Measurements from ENCODE around the gene TUSC2.

Gene TUSC2

GRCh38 chr3:50327943-50328691 lies at the start of gene TUSC2:
TUSC2 (minus strand) TSS chr3:50328223; CDS start chr3:50328099, 124 bp downstream.
- peak; percentile 93 for DNase-seq

DNA sequence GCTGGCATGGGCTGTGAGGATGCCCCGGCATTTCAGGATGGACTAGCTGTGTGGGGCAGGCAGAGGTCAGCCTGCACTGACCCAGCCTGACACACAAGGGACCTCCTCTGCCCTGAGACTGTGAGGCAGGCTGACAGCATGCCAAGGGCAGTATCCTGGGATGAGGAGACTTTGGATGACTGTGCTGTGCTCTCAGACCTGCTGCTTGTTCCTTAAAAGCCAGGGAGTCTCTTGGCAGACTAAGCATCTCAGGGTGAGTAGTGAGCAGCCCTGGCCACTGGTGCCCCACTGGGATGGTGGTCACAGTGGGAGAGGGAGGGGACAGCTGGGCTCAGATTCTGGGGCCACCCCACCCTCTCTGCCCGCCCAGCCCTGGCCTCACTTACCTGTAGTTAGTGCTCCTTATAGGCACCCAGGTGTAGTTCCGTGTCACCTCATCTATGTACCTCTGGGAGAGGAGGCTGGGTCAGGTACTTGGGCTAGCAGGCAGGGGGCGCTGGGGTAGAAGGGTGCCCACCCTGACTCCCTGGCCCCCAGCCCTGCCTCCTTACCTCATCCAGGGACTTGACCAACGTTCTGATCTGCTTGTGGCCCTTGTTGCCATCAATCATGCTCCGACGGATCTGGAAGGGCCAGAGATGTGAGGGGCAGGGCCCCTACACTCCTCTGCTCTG lies 47.4 kb upstream of the TUSC2 start:
- DNase-seq: no peak

DNA sequence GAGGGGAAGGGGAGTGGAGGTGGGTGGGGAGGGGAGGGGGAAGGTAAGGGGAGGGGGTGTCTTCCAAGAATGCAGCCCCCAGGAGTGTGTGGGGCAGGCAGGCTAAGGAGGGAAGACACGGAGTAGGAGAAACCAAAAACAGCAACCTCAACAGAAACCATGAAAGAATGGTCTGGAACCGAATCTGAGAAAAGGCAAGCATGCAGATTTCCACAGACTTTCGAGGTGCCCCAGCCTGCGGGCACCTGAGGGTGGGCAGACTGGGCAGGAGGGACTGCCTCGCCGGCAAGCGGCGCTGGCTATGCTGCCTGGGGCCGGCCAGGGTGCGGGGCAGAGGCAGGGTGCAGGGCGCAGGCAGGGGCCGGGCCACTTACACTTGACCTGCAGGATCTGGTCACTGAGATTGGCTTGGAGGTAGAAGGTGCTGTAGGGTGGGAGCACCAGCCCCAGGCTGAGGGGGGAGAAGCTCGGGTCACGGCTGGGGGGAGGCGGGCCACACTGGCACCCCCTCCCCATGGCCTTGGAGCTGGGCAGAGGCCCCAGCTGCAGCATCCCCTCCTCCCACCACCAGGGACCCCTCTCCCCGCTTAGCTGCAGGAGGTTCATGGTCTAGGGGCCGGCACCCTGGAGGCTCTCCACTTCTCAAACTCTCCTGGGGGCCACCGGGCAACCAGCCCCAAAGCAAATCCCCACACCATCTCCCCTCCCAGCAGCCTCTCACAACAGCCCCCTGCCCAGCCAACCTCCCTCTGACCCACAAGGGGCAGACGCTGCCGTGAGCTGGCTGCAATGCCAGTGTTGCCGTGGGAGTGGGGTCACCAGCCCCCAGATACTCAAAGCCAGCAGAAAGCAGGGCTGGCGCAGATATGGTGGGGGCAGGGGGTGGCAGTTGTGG lies 46.6 kb upstream of the TUSC2 start:
- no peak for DNase-seq

GRCh38 chr3:50373146-50374051 lies 45.4 kb upstream of the TUSC2 start:
- DNase-seq: no peak

GRCh38 chr3:50372349-50372748 lies 44.3 kb upstream of the TUSC2 start:
- DNase-seq: no peak

GRCh38 chr3:50371133-50371685 lies 43.2 kb upstream of the TUSC2 start:
- no peak for DNase-seq

GRCh38 chr3:50370594-50370993 lies 42.6 kb upstream of the TUSC2 start:
- DNase-seq: no peak

GRCh38 chr3:50369012-50369670 lies 41.1 kb upstream of the TUSC2 start:
- DNase-seq: no peak

DNA sequence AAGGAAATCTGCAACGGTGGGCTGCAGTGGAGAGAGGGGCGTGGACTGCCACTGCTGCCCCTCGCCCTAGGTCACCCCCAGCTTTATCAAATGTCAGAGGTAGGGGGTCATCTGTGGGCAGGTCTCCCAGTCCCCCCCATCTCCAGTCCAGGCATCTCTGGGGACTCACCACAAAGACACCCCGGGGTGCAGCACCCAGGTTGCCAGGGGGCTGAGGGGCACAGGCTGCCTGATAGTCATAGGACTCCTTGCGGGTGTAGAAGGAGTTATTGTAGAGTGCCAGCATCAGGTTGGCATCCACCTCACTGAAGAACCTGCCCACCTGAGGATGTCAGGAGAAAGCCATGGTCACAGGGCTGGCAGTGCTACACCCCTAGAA lies 37.8 kb upstream of the TUSC2 start:
- no peak for DNase-seq

- peak; percentile 52 for DNase-seq
These were observed 37.2 kb upstream of the TUSC2 start for GRCh38 chr3:50365080-50365841.

DNA sequence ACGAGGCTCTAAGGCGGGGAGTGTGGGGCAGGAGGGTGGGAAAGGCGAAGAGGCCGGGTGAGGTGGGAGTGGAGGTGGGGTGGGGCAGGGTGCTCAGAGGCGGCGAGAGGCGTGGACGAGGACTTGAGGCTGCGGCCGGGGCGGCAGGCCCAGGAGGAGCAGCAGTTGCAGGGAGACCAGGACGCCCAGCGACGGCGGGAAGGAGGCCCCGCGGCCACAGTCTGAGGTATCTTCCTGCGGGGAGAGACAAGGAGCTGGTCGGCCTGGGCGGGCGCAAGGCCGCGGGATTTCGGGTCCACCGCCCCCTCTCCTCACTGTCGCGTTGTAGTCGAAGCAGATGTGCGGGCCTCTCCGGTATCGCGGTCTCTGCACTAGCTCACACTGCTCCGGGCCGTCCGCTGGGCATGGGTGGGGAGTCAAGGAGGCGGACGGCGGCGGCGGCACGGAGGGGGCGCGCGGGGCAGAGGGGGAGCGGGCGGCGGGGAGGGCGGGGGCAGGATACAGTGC lies 36.6 kb upstream of the TUSC2 start:
- DNase-seq: no peak

DNA sequence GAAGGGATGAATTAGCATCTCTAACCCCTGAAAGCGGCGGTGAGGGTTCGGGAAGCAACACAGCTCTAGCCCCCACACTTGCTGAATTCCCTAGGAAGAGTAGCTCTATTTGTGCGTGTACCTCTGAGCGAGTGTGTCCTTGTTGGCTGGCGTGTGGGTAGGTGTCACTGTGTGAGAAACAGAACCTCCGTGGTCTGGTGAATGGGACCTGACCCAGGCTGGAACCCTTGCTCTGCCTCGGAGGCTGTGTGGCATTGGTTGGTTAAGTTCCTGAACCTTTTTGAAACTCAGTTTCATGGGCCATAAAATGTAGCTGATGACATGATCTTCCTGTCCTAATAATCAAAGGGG lies 31.7 kb upstream of the TUSC2 start:
- DNase-seq: no peak

GRCh38 chr3:50358911-50359759 lies 31.1 kb upstream of the TUSC2 start, which contains the start of gene TMEM115:
TMEM115 (minus strand) TSS chr3:50359521; CDS start chr3:50359063, 458 bp downstream.
- peak; percentile 87 for DNase-seq

DNA sequence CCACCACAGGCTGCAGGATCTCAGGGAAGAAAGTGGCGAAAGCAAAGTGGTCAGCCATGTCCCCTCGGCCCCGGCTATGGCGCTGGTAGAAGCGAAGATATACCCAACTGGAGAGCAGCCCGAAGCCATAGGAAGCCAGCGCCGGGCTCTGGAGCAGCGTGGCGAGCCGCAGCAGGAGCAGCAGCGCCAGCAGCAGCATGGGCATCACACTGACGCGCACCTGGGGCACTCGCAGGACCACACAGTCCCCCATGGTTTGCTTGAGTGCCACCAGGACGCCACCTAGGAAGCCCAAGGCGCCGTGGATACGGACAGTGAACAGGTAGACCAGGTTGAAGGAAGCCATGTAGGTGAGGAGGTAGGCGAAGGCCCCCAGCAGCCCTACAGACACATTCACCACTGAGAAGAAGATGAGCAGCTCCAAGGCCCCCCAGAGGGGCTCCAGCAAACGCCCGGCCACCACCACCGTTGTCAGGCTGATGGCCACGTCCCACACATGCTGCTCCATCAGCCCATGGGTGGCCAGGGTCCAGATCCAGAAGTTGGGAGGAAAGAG lies 30.4 kb upstream of the TUSC2 start:
- no peak for DNase-seq

GRCh38 chr3:50357481-50357880 lies 29.5 kb upstream of the TUSC2 start:
- no peak for DNase-seq

DNA sequence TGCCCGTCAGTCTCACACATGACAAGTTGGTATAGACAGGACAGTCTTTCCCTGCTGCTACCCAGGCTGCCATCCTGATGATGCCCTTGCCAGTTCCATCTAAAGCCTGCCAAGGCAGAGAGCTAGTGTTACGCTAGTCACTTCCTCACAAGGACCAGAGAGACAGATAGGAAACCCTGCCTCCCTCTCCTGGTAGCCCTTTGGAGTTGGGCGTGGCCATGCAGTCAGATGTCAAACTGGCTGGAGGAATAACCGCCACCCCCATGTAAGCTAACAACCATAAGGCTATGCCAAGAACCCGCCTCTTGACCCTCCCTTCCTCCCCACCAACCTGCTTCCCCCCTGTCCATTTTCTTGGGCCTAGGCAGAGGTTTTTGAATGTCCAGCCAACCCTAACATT lies 28.5 kb upstream of the TUSC2 start:
- no peak for DNase-seq

DNA sequence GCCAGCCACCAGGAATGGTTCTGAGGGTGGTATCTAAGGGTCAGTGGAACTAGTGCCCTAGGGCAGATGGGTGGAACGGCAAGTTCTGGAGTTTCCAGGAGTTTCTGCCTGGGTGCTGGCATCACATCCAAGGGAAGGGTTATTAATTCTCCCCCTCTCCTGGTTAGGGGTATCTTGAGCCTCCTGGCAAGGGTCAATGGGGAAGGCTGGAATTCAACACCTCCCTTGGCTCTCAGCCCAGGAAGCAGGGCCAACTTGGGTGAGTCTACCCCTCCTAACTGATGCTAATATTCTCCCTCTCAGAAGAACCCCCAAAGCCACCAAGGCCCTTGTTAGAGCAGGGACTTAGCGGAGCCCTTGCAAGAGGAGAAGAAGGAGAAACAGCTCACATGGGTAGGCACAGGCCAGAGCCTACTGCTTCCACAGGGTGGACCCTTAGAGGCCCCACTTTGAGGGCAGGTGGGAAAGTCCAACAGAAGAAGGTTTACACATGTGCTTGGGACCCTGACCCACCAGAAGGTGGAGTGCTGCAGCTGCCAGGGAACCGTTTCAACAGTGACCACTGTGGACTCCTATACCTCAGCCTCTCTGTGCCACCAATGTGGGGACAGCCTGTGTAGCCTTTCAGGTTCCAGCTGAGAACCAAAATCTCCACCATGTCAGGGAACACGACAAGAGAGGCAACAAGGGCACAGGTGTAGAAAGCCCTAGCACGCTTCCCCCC lies 28.0 kb upstream of the TUSC2 start:
- DNase-seq: no peak

DNA sequence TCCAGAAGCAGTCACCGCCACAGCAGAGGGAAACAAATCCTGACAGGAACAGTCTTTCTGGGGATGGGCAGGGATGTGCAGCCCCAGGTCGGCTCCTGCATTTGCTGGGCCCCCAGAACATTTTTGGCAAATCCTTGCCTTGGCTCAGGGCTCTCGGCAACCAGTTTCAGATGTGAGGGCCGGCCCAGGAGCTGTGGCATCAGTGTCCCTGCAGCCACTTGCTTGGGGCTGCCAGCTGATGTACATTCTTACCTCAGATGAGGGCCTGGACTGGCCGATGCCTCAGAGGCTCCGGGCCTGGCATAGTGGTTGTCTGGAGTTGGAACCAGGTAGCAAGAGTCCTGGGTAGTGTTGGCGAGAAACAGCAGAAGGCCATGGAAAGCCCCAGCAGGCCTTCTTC lies 26.8 kb upstream of the TUSC2 start:
- no peak for DNase-seq
